Right lung (tissue), 10 donors: Measurements from ENCODE around the gene MAP3K2. TPM values are rescaled to one million over a fixed set of nuclear protein-coding genes. Genes with fewer than 3 reads are reported as not detected.

Experiments used
- DNase-seq, 2 donors: peaks; one replicate each; pipeline ENCODE4 v3.0.0-alpha.2; 2013
- long read RNA-seq, 8 donors: transcript quantifications; one replicate each; lab custom pipeline, GENCODE V29; 2026
- polyA plus RNA-seq, 5 donors: library from polyadenylated mRNA; unstranded; fragments of 120-200 nt; gene quantifications; one replicate each; pipeline versions ENCODE4 v1.2.1 to v1.2.3, GENCODE V29; 2013; ENCODE audit warnings: inconsistent platforms in 1 of 5, low replicate concordance in 1 of 5; ENCODE audit not compliant: insufficient read length in 5 of 5, insufficient read depth in 1 of 5

Gene MAP3K2
- 10 to 100 TPM; 17.2 to 29.9 (median 25.3) TPM for polyA plus RNA-seq
- long read RNA-seq, donor 1, partial matches to known transcripts: 7 of 25 reads
- long read RNA-seq, donor 1, other reads (novel, unspliced or antisense): 18 of 25 reads
- long read RNA-seq, donor 2, partial matches to known transcripts: 0 of 5 reads
- long read RNA-seq, donor 2, other reads (novel, unspliced or antisense): 5 of 5 reads
- long read RNA-seq, donor 3, partial matches to known transcripts: 6 of 7 reads
- long read RNA-seq, donor 3, other reads (novel, unspliced or antisense): 0 of 7 reads
- long read RNA-seq, donor 4: 0 reads
- long read RNA-seq, donor 5, partial matches to known transcripts: 7 of 16 reads
- long read RNA-seq, donor 5, other reads (novel, unspliced or antisense): 9 of 16 reads
- long read RNA-seq, donor 6, partial matches to known transcripts: 0 of 6 reads
- long read RNA-seq, donor 6, other reads (novel, unspliced or antisense): 6 of 6 reads
- long read RNA-seq, donor 7: 0 reads
- long read RNA-seq, donor 8: 0 reads

- DNase-seq: peak; percentile 93
Observed at GRCh38 chr2:127387655-127388422, at the start of gene MAP3K2. Gene MAP3K2, minus strand, starts transcription at chr2:127387975. Its CDS starts 44,846 bp downstream, at chr2:127343129.

GRCh38 chr2:127437056-127437455 lies 49.3 kb upstream of the MAP3K2 start:
- no peak for DNase-seq

GRCh38 chr2:127434515-127434914 lies 46.7 kb upstream of the MAP3K2 start:
- DNase-seq: no peak

GRCh38 chr2:127431408-127432023 lies 43.7 kb upstream of the MAP3K2 start:
- DNase-seq: no peak

GRCh38 chr2:127429844-127430425 lies 42.2 kb upstream of the MAP3K2 start:
- DNase-seq: no peak

GRCh38 chr2:127429291-127429690 lies 41.5 kb upstream of the MAP3K2 start:
- no peak for DNase-seq

GRCh38 chr2:127428815-127429109 lies 41.0 kb upstream of the MAP3K2 start:
- no peak for DNase-seq

- DNase-seq: no peak
Observed at GRCh38 chr2:127428057-127428814, 40.5 kb upstream of the MAP3K2 start.

GRCh38 chr2:127427376-127428056 lies 39.7 kb upstream of the MAP3K2 start:
- no peak for DNase-seq

- DNase-seq: no peak
Observed at GRCh38 chr2:127426501-127427354, 39.0 kb upstream of the MAP3K2 start.

- no peak for DNase-seq
Observed at GRCh38 chr2:127425540-127426490, 38.0 kb upstream of the MAP3K2 start.

GRCh38 chr2:127424598-127425520 lies 37.1 kb upstream of the MAP3K2 start:
- no peak for DNase-seq

- no peak for DNase-seq
Observed at GRCh38 chr2:127423880-127424279, 36.1 kb upstream of the MAP3K2 start.

GRCh38 chr2:127423478-127423843 lies 35.7 kb upstream of the MAP3K2 start:
- DNase-seq: no peak

- no peak for DNase-seq
Observed at GRCh38 chr2:127422559-127423477, 35.0 kb upstream of the MAP3K2 start.

- DNase-seq: no peak
Observed at GRCh38 chr2:127421871-127422558, 34.2 kb upstream of the MAP3K2 start.
